ENCODE data around the gene ZNF254.

DNA sequence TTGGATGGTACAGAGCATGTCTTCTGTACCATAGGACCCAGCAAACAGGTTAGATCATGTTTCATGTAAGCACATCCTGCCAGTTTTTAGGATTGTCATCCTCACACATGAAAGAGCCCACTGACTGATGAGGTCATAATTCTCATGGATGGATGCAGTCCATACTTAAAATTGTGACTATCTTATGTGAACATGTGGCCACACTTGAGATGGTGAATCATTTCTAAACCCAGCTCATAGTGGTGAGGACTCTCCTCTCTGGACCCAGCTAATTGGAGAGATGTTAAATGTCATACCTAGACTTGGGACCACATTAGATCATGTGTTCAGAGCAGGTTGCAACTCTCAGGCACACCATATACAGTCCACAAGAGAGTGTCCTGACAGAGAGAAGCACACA lies 24.8 kb upstream of the ZNF254 start:
- TF ChIP-seq, protein P1, sequence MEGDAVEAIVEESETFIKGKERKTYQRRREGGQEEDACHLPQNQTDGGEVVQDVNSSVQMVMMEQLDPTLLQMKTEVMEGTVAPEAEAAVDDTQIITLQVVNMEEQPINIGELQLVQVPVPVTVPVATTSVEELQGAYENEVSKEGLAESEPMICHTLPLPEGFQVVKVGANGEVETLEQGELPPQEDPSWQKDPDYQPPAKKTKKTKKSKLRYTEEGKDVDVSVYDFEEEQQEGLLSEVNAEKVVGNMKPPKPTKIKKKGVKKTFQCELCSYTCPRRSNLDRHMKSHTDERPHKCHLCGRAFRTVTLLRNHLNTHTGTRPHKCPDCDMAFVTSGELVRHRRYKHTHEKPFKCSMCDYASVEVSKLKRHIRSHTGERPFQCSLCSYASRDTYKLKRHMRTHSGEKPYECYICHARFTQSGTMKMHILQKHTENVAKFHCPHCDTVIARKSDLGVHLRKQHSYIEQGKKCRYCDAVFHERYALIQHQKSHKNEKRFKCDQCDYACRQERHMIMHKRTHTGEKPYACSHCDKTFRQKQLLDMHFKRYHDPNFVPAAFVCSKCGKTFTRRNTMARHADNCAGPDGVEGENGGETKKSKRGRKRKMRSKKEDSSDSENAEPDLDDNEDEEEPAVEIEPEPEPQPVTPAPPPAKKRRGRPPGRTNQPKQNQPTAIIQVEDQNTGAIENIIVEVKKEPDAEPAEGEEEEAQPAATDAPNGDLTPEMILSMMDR (IDR thresholded peaks at IDR 0.05 in 4 of 5, conservative IDR thresholded peaks at IDR 0.05 in 1 of 5): no peak
- no peak for TF ChIP-seq POLR2A (IDR thresholded peaks at IDR 0.05)
